NCI-H510A (cell line): ENCODE data around the gene PTEN.
"Not testable (repeated sequence)": the region's sequence is repeated elsewhere in the genome, so short reads cannot be mapped to it uniquely, and the experiment has no call there.

Experiments
- DNase-seq: peaks from one replicate; lab custom pipeline; 2025; lab: John Stamatoyannopoulos, UW

Gene PTEN

DNA sequence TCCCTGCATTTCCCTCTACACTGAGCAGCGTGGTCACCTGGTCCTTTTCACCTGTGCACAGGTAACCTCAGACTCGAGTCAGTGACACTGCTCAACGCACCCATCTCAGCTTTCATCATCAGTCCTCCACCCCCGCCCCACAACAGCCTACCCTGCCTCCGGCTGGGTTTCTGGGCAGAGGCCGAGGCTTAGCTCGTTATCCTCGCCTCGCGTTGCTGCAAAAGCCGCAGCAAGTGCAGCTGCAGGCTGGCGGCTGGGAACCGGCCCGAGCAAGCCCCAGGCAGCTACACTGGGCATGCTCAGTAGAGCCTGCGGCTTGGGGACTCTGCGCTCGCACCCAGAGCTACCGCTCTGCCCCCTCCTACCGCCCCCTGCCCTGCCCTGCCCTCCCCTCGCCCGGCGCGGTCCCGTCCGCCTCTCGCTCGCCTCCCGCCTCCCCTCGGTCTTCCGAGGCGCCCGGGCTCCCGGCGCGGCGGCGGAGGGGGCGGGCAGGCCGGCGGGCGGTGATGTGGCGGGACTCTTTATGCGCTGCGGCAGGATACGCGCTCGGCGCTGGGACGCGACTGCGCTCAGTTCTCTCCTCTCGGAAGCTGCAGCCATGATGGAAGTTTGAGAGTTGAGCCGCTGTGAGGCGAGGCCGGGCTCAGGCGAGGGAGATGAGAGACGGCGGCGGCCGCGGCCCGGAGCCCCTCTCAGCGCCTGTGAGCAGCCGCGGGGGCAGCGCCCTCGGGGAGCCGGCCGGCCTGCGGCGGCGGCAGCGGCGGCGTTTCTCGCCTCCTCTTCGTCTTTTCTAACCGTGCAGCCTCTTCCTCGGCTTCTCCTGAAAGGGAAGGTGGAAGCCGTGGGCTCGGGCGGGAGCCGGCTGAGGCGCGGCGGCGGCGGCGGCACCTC is at the start of gene PTEN, which contains the start of gene KLLN:
Gene PTEN, plus strand, starts transcription at position 573 of the 891 bp plus-strand sequence. CDS start 845 bp downstream, outside the sequence.
Gene KLLN, minus strand, starts transcription at position 481 of the 891 bp plus-strand sequence. CDS start 1,046 bp downstream, outside the sequence.
- DNase-seq, result peak; percentile 89

- DNase-seq, result no peak
Measured at GRCh38 chr10:87816163-87816897, 47.1 kb upstream of the PTEN start.

GRCh38 chr10:87816898-87817608 is 46.4 kb upstream of the PTEN start:
- no peak for DNase-seq

GRCh38 chr10:87817609-87818504 is 45.6 kb upstream of the PTEN start, which contains the start of gene ATAD1:
ATAD1 (minus strand) TSS chr10:87818226; CDS start chr10:87814599, 3,627 bp downstream.
- peak; percentile 84 for DNase-seq

DNA sequence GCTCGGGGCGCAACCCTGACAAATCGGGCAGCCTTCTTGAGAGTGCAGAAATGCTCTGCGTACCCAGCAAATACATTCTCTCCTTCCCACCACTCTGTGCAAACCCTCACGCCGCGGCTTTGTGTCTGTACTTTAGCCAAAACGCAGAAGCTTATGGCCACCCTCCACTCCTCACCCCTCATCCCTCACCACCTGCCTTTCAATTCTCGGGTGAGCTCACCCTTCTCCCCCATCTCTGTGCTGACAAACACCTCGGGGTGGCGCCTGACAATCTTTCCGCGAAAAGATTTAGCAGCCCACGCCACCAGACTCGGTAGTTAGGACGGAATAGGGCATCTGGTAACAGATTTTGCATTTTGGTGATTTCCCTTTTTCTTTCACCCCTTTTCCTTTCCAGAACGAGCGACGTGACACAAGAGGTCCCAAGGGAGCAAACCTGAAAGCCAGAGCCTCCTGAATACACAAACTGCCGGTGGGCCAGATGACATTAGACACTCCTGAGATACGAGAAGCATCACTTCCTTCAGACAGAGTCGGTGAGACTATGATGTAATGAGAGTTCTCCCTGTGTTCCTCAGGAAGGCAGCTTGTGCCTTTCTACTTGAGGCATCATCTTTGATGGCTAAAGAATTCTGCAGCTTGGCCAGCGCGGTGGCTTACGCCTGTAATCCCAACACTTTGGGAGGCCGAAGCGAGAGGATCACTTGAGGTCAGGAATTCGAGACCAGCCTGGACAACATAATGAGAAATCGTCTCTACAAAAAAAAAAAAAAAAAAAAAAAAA is 44.7 kb upstream of the PTEN start:
- DNase-seq, result no peak

DNA sequence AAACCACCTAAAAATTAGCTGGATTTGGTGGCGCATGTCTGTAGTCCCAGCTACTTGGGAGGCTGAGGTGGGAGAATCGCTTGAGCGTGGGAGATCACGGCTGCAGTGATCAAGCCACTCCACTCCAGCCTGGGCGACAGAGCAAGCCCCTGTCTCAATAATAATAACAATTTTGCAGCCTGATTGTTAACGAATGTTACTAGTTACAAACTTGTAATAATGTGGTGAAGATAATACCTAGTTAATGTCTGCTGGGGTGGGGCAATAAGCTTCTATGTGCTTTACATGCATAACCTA is 44.2 kb upstream of the PTEN start:
- no peak for DNase-seq

- no peak for DNase-seq
Measured at GRCh38 chr10:87826653-87827052, 36.8 kb upstream of the PTEN start.

DNA sequence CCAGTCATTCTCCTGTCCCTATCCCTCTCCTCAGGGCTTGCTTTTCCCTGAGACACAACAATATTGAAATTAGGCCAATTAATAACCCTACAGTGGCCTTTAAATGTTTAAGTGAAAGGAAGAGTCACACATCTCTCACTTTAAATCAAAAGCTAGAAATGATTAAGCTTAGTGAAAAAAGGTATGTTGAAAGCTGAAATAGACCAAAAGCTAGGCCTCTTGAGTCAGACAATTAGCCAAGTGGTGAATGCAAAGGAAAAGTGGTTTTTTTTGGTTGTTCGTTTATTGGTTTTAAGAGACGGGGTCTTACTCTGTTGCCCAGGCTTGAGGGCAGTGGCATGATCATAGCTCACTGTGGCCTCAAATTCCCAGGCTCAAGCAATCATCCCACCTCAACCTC is 35.7 kb upstream of the PTEN start:
- no peak for DNase-seq

DNA sequence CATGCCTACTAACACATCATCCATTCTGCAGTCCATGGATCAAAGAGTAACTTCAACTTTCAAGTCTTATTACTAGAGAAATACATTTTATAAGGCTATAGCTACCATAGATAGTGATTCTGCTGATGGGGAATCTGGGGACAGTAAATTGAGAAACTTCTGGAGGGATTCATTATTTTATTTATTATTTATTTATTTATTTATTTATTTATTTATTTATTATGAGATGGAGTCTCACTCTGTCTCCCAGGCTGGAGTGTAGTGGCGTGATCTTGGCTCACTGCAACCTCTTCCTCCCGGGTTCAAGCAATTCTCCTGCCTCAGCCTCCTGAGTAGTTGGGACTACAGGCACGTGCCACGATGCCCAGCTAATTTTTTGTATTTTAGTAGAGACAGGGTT is 34.4 kb upstream of the PTEN start:
- DNase-seq, result not testable (repeated sequence)

DNA sequence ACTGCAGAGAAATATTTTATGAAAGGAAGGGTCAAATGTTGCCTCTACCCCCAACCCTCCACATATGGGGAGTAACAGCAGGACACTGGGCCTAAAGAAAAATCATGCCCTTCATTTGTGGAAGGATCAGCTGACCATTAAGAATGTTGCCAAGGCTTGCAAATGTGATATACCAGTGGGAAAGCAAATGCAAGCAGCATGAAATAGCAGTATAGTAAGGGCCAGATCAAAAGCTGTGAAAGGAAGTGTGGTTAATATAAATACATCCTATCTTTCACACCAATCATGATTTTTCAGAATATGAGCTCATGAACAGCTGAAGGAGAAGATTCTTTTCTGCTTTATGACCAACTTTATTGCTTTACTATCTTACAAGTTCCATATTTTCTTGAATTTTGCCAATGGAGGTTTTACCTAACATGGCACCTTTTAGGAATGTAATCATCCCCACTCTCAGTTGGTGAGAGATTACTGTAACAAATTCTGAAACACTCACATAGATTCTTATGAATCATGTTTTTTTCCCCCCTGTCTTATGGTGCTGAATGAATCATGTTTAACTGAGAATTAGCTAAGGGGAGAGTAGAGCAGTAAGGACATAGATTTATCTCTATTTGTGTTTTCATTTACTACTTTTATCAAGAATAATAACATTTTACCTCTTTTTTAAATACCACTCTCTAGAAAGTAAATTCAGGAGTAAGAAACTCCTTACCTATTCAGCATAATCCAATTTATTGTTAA is 33.3 kb upstream of the PTEN start:
- DNase-seq, result no peak

DNA sequence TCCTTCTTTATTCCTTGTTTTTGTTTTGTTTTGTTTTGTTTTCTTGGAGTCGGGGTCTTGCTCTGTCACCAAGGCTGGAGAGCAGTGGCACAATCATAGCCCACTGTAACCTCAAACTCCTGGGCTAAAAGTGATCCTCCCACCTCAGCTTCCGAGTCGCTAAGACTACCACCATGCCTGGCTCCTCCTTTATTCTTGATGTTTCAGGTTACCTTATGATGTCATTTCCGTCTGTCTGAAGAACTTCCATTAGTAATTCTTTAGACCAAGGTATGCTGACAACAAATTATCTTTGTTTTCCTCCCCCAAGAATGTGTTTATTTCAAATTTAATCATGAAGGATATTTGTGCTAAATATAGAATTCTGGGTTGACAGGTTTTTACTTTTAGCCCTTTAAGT is 27.3 kb upstream of the PTEN start:
- no peak for DNase-seq

GRCh38 chr10:87837445-87837844 is 26.0 kb upstream of the PTEN start:
- no peak for DNase-seq

DNA sequence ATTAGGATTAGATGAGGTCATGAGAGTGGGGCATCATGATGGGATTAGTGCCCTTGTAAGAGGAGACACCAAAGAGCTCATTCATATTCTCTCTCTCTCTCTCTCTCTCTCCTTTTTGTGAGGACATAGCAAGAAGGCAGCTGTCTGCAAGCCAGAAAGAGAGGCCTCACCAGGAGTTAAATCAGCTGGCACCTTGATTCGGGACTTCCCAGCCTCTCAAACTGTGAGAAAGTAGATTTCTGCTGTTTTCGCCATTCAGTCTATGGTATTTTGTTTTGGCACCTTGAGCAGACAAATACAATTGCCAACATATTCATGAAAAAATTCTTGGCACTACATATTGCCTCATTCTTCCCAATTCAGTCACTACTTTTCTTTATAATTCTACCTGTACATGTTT is 24.8 kb upstream of the PTEN start:
- no peak for DNase-seq

DNA sequence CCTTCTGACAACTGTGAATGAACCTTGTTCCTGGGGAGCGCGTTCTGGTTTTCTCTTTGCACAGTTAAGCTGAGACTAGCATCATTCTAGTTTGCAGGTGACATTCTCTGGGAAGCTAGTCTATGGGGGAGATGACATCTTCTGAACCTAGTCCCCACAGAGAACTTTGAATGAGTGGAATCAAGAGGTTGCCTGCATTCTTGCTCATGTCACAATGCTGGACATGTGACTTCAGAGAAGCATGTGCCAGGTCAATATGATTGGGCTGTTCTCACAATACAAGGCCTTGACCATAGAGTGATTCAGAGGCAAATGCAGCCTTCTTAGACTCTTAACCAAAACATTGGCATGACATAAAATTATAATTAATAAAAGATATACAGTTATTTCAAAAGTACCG is 22.2 kb upstream of the PTEN start:
- DNase-seq, result no peak

DNA sequence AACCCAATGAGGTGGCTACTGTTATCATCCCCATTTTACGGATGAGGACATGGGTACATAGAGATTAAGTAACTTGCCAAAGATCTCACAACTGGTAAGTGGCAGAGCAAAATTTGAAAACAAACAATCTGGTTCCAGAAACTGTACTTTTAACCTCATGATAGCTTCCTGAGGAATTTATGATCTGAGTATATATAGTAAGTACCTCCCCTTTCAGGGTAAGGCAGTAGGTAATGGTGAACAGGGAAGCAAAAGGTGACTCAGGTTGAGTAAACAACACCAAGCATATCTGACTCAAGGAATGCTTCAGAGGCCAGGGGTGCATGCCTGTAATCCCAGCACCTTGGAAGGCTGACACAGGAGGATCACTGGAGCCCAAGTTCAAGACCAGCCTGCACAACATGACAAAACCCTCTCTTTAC is 21.2 kb upstream of the PTEN start:
- no peak for DNase-seq

DNA sequence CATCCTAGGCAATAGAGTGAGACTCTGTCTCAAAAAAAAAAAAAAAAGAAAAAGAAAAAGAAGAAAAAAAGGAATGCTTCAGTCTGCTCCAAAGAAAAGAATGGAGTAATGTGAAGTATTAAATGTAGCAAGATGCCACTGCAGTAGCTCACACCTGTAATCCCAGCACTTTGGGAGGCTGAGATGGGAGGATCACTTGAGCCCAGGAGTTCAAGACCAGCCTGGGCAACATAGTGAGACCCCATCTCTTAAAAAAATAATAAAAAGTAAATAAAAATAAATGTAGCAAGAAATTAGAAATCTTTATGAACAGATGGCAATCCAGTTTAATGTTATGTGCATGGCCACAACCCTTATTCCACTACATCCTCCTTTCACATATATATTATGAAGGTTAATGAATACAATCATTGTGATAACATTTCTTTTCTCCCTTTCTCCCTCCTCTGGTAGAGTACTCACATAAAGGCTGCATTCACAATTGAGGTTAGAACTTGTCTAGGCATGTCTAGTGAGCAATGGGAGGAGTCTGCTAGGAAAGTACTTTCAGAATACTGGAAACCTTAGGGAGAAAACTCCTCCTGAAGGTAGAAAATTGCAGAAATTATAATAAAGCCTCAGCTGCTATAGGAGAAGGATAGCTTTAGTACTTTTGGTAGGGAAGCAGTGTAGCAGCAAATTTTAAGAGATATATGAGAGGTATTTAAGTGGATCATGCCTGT is 20.5 kb upstream of the PTEN start:
- DNase-seq, result peak; percentile 8

DNA sequence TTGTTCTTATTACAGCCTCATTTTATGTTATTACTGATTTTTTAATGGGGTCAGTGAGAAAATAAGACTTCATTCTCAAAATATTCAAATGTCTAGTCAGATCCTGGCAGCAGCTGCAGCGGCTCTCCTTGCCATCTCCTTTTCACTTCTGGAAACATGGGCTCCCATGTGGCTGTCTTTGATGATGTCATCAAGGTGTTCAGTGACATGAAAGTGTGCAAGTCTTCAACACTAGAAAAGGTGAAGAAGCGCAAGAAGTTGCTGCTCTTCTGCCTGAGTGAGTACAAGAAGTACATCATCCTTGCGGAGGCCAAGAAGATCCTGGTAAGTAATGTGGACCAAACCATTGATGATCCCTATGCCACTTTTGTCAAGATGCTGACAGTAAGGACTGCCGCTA is 19.7 kb upstream of the PTEN start:
- DNase-seq, result no peak

- no peak for DNase-seq
Measured at GRCh38 chr10:87844837-87845623, 18.4 kb upstream of the PTEN start.
